ENCODE results near the gene CNTNAP2. TPM values are rescaled to one million over a fixed set of nuclear protein-coding genes. Genes with fewer than 3 reads are reported as not detected.

Gene CNTNAP2
- total RNA-seq, 3 donors from 2014 or later (not counting 1 experiment from before 2014, with no cell fraction given) = 0.18 to 1.1 TPM; not detected in 1

DNA sequence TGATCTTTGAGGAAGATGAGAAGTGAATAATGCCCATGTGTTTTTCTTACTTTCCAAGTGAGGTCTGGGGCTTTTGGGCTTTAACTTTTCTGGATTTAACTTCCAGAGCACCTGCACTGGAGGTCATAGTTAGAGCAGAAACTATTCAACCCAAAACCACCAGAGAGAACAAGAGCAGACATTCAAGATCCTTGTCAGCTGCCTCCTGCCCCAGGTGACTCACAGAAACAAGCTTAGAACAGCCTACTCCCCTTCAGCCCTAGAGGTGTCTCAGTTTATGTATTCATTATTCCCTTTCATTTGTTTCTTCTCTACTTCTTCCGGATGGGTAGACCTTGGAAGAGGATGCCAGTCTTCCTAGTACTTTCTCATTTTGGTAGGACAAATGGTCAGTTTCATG is 270.5 kb downstream of the CNTNAP2 start:
- peaks cover 7 to 9% of the 10 kb centered on the region in 2 donors for H3K9me3 Mint-ChIP-seq
- TF ChIP-seq, protein P1, sequence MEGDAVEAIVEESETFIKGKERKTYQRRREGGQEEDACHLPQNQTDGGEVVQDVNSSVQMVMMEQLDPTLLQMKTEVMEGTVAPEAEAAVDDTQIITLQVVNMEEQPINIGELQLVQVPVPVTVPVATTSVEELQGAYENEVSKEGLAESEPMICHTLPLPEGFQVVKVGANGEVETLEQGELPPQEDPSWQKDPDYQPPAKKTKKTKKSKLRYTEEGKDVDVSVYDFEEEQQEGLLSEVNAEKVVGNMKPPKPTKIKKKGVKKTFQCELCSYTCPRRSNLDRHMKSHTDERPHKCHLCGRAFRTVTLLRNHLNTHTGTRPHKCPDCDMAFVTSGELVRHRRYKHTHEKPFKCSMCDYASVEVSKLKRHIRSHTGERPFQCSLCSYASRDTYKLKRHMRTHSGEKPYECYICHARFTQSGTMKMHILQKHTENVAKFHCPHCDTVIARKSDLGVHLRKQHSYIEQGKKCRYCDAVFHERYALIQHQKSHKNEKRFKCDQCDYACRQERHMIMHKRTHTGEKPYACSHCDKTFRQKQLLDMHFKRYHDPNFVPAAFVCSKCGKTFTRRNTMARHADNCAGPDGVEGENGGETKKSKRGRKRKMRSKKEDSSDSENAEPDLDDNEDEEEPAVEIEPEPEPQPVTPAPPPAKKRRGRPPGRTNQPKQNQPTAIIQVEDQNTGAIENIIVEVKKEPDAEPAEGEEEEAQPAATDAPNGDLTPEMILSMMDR (IDR thresholded peaks at IDR 0.05) = no peak
- Histone ChIP-seq H3K27ac (ENCODE audit: low read length) (no peak overlapping the region), H3K36me3 (ENCODE audit: control insufficient read depth, insufficient read depth, low read length) (no peaks in the 10 kb centered on the region), H3K9me3 (ENCODE audit: control insufficient read depth, insufficient read depth, low read length) (no peaks in the 10 kb centered on the region), H3K4me3 (ENCODE audit: low read length) (no peak overlapping the region), H3K27me3 (ENCODE audit: control insufficient read depth, insufficient read depth, low read length) (no peaks in the 10 kb centered on the region), H3K4me1 (ENCODE audit: control insufficient read depth, insufficient read depth, low read length) (no peaks in the 10 kb centered on the region)
- no peak overlapping the region for H3K4me3 Mint-ChIP-seq
- no peaks in the 10 kb centered on the region for H3K4me1 Mint-ChIP-seq
- no peaks in the 10 kb centered on the region for H3K27me3 Mint-ChIP-seq (ENCODE audit: low read depth in 2 of 2)
- no peak overlapping the region for H3K27ac Mint-ChIP-seq
- WGBS (ENCODE audit: insufficient coverage) = no CpG with 5 or more reads among the region's 1 CpG
- intact Hi-C loops (cut with micrococcal nuclease) = no loop called here
- DNase-seq (no peak), ATAC-seq (no peak)
- no peaks in the 10 kb centered on the region for H3K36me3 Mint-ChIP-seq

GRCh38 chr7:146388928-146389327 is 272.3 kb downstream of the CNTNAP2 start:
- Histone ChIP-seq H3K36me3 (ENCODE audit: control insufficient read depth, insufficient read depth, low read length) (no peaks in the 10 kb centered on the region), H3K4me3 (ENCODE audit: low read length) (no peak overlapping the region), H3K9me3 (ENCODE audit: control insufficient read depth, insufficient read depth, low read length) (no peaks in the 10 kb centered on the region), H3K4me1 (ENCODE audit: control insufficient read depth, insufficient read depth, low read length) (no peaks in the 10 kb centered on the region), H3K27me3 (ENCODE audit: control insufficient read depth, insufficient read depth, low read length) (no peaks in the 10 kb centered on the region), H3K27ac (ENCODE audit: low read length) (no peak overlapping the region)
- Mint-ChIP-seq H3K4me1 (no peaks in the 10 kb centered on the region), H3K27ac (no peak overlapping the region), H3K9me3 (peaks cover 8 to 10% of the 10 kb centered on the region in 2 donors), H3K27me3 (ENCODE audit: low read depth in 2 of 2) (no peaks in the 10 kb centered on the region), H3K36me3 (no peaks in the 10 kb centered on the region), H3K4me3 (no peak overlapping the region)
- ATAC-seq (no peak), DNase-seq (no peak)
- no CpG with 5 or more reads among the region's 2 CpGs for WGBS (ENCODE audit: insufficient coverage)
- intact Hi-C loops (cut with micrococcal nuclease) = no loop called here
- TF ChIP-seq, protein P1 (IDR thresholded peaks at IDR 0.05) = no peak

DNA sequence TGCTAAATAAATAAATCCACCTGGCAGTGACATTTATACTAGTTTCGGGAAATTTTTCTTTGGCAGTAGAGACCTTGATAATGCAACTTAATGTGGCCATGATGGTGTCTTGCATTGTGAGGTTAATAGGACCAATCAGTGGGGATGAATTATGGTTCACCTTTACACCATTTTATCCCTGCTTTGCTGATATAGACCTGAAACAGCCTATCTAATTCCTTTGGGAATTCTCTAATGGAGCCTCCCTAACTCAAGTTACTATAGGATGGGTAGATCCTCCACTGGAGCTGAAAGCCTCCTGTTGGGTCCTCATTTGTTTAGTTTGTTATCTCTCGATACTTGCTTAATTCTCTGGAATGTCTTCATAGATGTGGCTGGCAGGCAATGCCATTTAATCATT is 276.7 kb downstream of the CNTNAP2 start:
- H3K27me3 Mint-ChIP-seq (ENCODE audit: low read depth in 2 of 2) = no peaks in the 10 kb centered on the region
- intact Hi-C loops (cut with micrococcal nuclease) = no loop called here
- H3K4me1 Mint-ChIP-seq = no peaks in the 10 kb centered on the region
- Histone ChIP-seq H3K4me1 (ENCODE audit: control insufficient read depth, insufficient read depth, low read length) (no peaks in the 10 kb centered on the region), H3K9me3 (ENCODE audit: control insufficient read depth, insufficient read depth, low read length) (peaks cover 2% of the 10 kb centered on the region), H3K4me3 (ENCODE audit: low read length) (no peak overlapping the region), H3K27ac (ENCODE audit: low read length) (no peak overlapping the region), H3K27me3 (ENCODE audit: control insufficient read depth, insufficient read depth, low read length) (no peaks in the 10 kb centered on the region), H3K36me3 (ENCODE audit: control insufficient read depth, insufficient read depth, low read length) (no peaks in the 10 kb centered on the region)
- no peaks in the 10 kb centered on the region for H3K36me3 Mint-ChIP-seq
- H3K4me3 Mint-ChIP-seq = no peak overlapping the region
- no peak overlapping the region for H3K27ac Mint-ChIP-seq
- DNase-seq (no peak), ATAC-seq (no peak)
- H3K9me3 Mint-ChIP-seq = peaks cover 9 to 16% of the 10 kb centered on the region in 2 donors
- 60% methylated on average over 2 of the region's 2 CpGs for WGBS (ENCODE audit: insufficient coverage)
- TF ChIP-seq, protein P1 (IDR thresholded peaks at IDR 0.05) = no peak

- 75% methylated on average over 1 of the region's 1 CpG for WGBS (ENCODE audit: insufficient coverage)
- Histone ChIP-seq H3K27me3 (ENCODE audit: control insufficient read depth, insufficient read depth, low read length) (no peaks in the 10 kb centered on the region), H3K4me3 (ENCODE audit: low read length) (no peak overlapping the region), H3K27ac (ENCODE audit: low read length) (no peak overlapping the region), H3K36me3 (ENCODE audit: control insufficient read depth, insufficient read depth, low read length) (no peaks in the 10 kb centered on the region), H3K4me1 (ENCODE audit: control insufficient read depth, insufficient read depth, low read length) (no peaks in the 10 kb centered on the region), H3K9me3 (ENCODE audit: control insufficient read depth, insufficient read depth, low read length) (peaks cover 2% of the 10 kb centered on the region)
- no peak overlapping the region for H3K27ac Mint-ChIP-seq
- no peak for DNase-seq
- intact Hi-C loops (cut with micrococcal nuclease) = no loop called here
- peaks cover 10 to 15% of the 10 kb centered on the region in 2 donors for H3K9me3 Mint-ChIP-seq
- no peak for ATAC-seq
- no peaks in the 10 kb centered on the region for H3K27me3 Mint-ChIP-seq (ENCODE audit: low read depth in 2 of 2)
- H3K36me3 Mint-ChIP-seq = no peaks in the 10 kb centered on the region
- no peaks in the 10 kb centered on the region for H3K4me1 Mint-ChIP-seq
- no peak overlapping the region for H3K4me3 Mint-ChIP-seq
- TF ChIP-seq, protein P1 (IDR thresholded peaks at IDR 0.05) = no peak
Measured at GRCh38 chr7:146397141-146397540, 280.5 kb downstream of the CNTNAP2 start.

Data from natural killer cell (primary cell).